ENCODE results near the gene KLF15. TPM values are rescaled to one million over a fixed set of nuclear protein-coding genes. Genes with fewer than 3 reads are reported as not detected.

The KLF15 gene
- total and polyA plus RNA-seq, 5 experiments from 2014 or later: 1.2 to 1.6 TPM; not detected in 3

- POLR2A ChIA-PET: no interaction called here
- DNase-seq (peak in 1 of 10 donors; percentile 47), ATAC-seq (no peak)
- Mint-ChIP-seq H3K9me3 (peaks cover 0 to 5% (median 2%) of the 10 kb centered on the region in 9 donors), H3K4me3 (no peak overlapping the region), H3K4me1 (no peaks in the 10 kb centered on the region), H3K27ac (no peak overlapping the region), H3K36me3 (no peaks in the 10 kb centered on the region), H3K27me3 (peaks cover 10 to 36% (median 21%) of the 10 kb centered on the region in 5 donors)
Observed at GRCh38 chr3:126378341-126378751, 21.1 kb upstream of the KLF15 start.

- Mint-ChIP-seq H3K4me1 (no peaks in the 10 kb centered on the region), H3K9me3 (no peaks in the 10 kb centered on the region), H3K36me3 (no peaks in the 10 kb centered on the region), H3K27me3 (peaks cover 7 to 27% (median 17%) of the 10 kb centered on the region in 5 donors), H3K4me3 (no peak overlapping the region), H3K27ac (no peak overlapping the region)
- POLR2A ChIA-PET: no interaction called here
- peak in 1 of 10 donors; percentile 40 for DNase-seq
- no peak for ATAC-seq
Observed at GRCh38 chr3:126377211-126377610, 20.0 kb upstream of the KLF15 start.

- H3K27ac Mint-ChIP-seq: no peak overlapping the region
- no peaks in the 10 kb centered on the region for H3K9me3 Mint-ChIP-seq
- no peaks in the 10 kb centered on the region for H3K36me3 Mint-ChIP-seq
- peaks cover 4 to 27% (median 12%) of the 10 kb centered on the region in 5 donors for H3K27me3 Mint-ChIP-seq
- H3K4me1 Mint-ChIP-seq: no peaks in the 10 kb centered on the region
- ATAC-seq (no peak), DNase-seq (no peak)
- POLR2A ChIA-PET: no interaction called here
- H3K4me3 Mint-ChIP-seq: no peak overlapping the region
Observed at GRCh38 chr3:126376444-126376843, 19.2 kb upstream of the KLF15 start.

GRCh38 chr3:126375835-126376331 is 18.7 kb upstream of the KLF15 start:
- Mint-ChIP-seq H3K4me3 (no peak overlapping the region), H3K36me3 (no peaks in the 10 kb centered on the region), H3K27me3 (peaks cover 4 to 27% (median 11%) of the 10 kb centered on the region in 5 donors), H3K4me1 (no peaks in the 10 kb centered on the region), H3K27ac (no peak overlapping the region), H3K9me3 (no peaks in the 10 kb centered on the region)
- POLR2A ChIA-PET: no interaction called here
- ATAC-seq (no peak), DNase-seq (peak in 1 of 10 donors; percentile 58)

GRCh38 chr3:126373682-126374601 is 16.7 kb upstream of the KLF15 start:
- ATAC-seq: no peak
- Mint-ChIP-seq H3K27ac (no peak overlapping the region), H3K36me3 (no peaks in the 10 kb centered on the region)

GRCh38 chr3:126373146-126373613 is 16.0 kb upstream of the KLF15 start:
- H3K36me3 Mint-ChIP-seq: no peaks in the 10 kb centered on the region
- no peaks in the 10 kb centered on the region for H3K4me1 Mint-ChIP-seq
- peaks cover 0 to 6% (median 2%) of the 10 kb centered on the region in 5 donors for H3K27me3 Mint-ChIP-seq
- H3K27ac Mint-ChIP-seq: no peak overlapping the region
- DNase-seq (no peak), ATAC-seq (no peak)
- POLR2A ChIA-PET: no interaction called here
- H3K9me3 Mint-ChIP-seq: peaks cover 0 to 2% (median 0%) of the 10 kb centered on the region in 9 donors
- H3K4me3 Mint-ChIP-seq: no peak overlapping the region

More at GRCh38 chr3:126373682-126374601, 16.7 kb upstream of the KLF15 start:
- no peak overlapping the region for H3K4me3 Mint-ChIP-seq
- POLR2A ChIA-PET: no interaction called here
- H3K27me3 Mint-ChIP-seq: peaks cover 2 to 11% (median 5%) of the 10 kb centered on the region in 5 donors
- DNase-seq: peak in 1 of 10 donors; percentile 27
- H3K9me3 Mint-ChIP-seq: peaks cover 0 to 2% (median 0%) of the 10 kb centered on the region in 9 donors
- H3K4me1 Mint-ChIP-seq: no peaks in the 10 kb centered on the region

- Mint-ChIP-seq H3K4me1 (no peaks in the 10 kb centered on the region), H3K36me3 (no peaks in the 10 kb centered on the region), H3K9me3 (peaks cover 0 to 2% (median 0%) of the 10 kb centered on the region in 9 donors), H3K27me3 (peaks cover 0 to 6% (median 2%) of the 10 kb centered on the region in 5 donors), H3K4me3 (no peak overlapping the region), H3K27ac (no peak overlapping the region)
- POLR2A ChIA-PET: no interaction called here
- DNase-seq: no peak
- no peak for ATAC-seq
Observed at GRCh38 chr3:126372413-126373145, 15.4 kb upstream of the KLF15 start.

GRCh38 chr3:126371096-126371705 is 14.0 kb upstream of the KLF15 start:
- no peaks in the 10 kb centered on the region for H3K36me3 Mint-ChIP-seq

GRCh38 chr3:126370606-126371005 is 13.4 kb upstream of the KLF15 start:
- peaks cover 2 to 6% (median 3%) of the 10 kb centered on the region in 5 donors for H3K27me3 Mint-ChIP-seq
- ATAC-seq: no peak
- H3K27ac Mint-ChIP-seq: no peak overlapping the region
- POLR2A ChIA-PET: no interaction called here
- no peaks in the 10 kb centered on the region for H3K36me3 Mint-ChIP-seq
- H3K4me1 Mint-ChIP-seq: no peaks in the 10 kb centered on the region
- H3K9me3 Mint-ChIP-seq: peaks cover 0 to 2% (median 0%) of the 10 kb centered on the region in 9 donors
- no peak for DNase-seq
- no peak overlapping the region for H3K4me3 Mint-ChIP-seq

More at GRCh38 chr3:126371096-126371705, 14.0 kb upstream of the KLF15 start:
- Mint-ChIP-seq H3K4me3 (no peak overlapping the region), H3K27me3 (peaks cover 0 to 4% (median 2%) of the 10 kb centered on the region in 5 donors), H3K27ac (no peak overlapping the region), H3K4me1 (no peaks in the 10 kb centered on the region), H3K9me3 (peaks cover 0 to 2% (median 0%) of the 10 kb centered on the region in 9 donors)
- ATAC-seq (no peak), DNase-seq (peak in 1 of 10 donors; percentile 15)
- POLR2A ChIA-PET: no interaction called here

GRCh38 chr3:126370055-126370454 is 12.8 kb upstream of the KLF15 start:
- Mint-ChIP-seq H3K9me3 (peaks cover 0 to 2% (median 0%) of the 10 kb centered on the region in 9 donors), H3K27me3 (peaks cover 2 to 9% (median 4%) of the 10 kb centered on the region in 5 donors), H3K36me3 (no peaks in the 10 kb centered on the region), H3K27ac (no peak overlapping the region), H3K4me1 (no peaks in the 10 kb centered on the region), H3K4me3 (no peak overlapping the region)
- ATAC-seq: no peak
- POLR2A ChIA-PET: no interaction called here
- DNase-seq: peak in 1 of 10 donors; percentile 58

GRCh38 chr3:126369490-126369889 is 12.3 kb upstream of the KLF15 start:
- POLR2A ChIA-PET: no interaction called here
- DNase-seq (peak in 1 of 10 donors; percentile 23), ATAC-seq (no peak)
- H3K27ac Mint-ChIP-seq: no peak overlapping the region
- peaks cover 2 to 14% (median 5%) of the 10 kb centered on the region in 5 donors for H3K27me3 Mint-ChIP-seq
- H3K36me3 Mint-ChIP-seq: no peaks in the 10 kb centered on the region
- H3K9me3 Mint-ChIP-seq: peaks cover 0 to 2% (median 0%) of the 10 kb centered on the region in 9 donors
- no peak overlapping the region for H3K4me3 Mint-ChIP-seq
- H3K4me1 Mint-ChIP-seq: no peaks in the 10 kb centered on the region

GRCh38 chr3:126367316-126367805 is 10.2 kb upstream of the KLF15 start:
- POLR2A ChIA-PET: no interaction called here
- Mint-ChIP-seq H3K9me3 (peaks cover 0 to 2% (median 0%) of the 10 kb centered on the region in 9 donors), H3K27me3 (peaks cover 3 to 21% (median 8%) of the 10 kb centered on the region in 5 donors), H3K4me1 (peaks cover 0 to 2% (median 0%) of the 10 kb centered on the region in 4 donors), H3K4me3 (no peak overlapping the region), H3K36me3 (no peaks in the 10 kb centered on the region), H3K27ac (no peak overlapping the region)
- DNase-seq: peak in 1 of 10 donors; percentile 14
- ATAC-seq: no peak
